HEK293 (cell line): ENCODE data around the gene SRL.

Experiments used
- CTCF ChIA-PET: fragments of 350-600 bp; formaldehyde crosslinking; extraction: SDS; loops from one replicate; lab custom pipeline; 2021; ENCODE audit warnings: antibody characterized with exemption; lab: Yijun Ruan, JAX
- POLR2A ChIA-PET: fragments of 300-600 bp; formaldehyde crosslinking; extraction: SDS; loops from one replicate; lab custom pipeline; 2020; ENCODE audit warnings: antibody characterized with exemption, inconsistent platforms; lab: Yijun Ruan, JAX
- H3K27ac ChIP-seq: fragments of 200-500 bp; sonication (Bioruptor generic); 2 replicates; pipeline ENCODE4 v1.5.1; 2014; ENCODE audit warnings: low read depth, low read length, control low read depth, inconsistent platforms; ENCODE audit errors: extremely low read depth
- H3K36me3 ChIP-seq, 2 experiments: fragments of 200-500 bp in 1 of 2; sonication (Bioruptor generic) in 1 of 2; 1 replicate in 1 of 2; 2 replicates in 1 of 2; pipeline ENCODE4 v1.5.1; 2014 to 2017; ENCODE audit warnings: inconsistent platforms in 2 of 2, low read length in 2 of 2; ENCODE audit not compliant: control insufficient read depth in 2 of 2, insufficient read depth in 1 of 2
- H3K4me1 ChIP-seq: fragments of 200-500 bp; sonication (Bioruptor generic); 2 replicates; pipeline ENCODE4 v1.5.1; 2014; ENCODE audit warnings: mild to moderate bottlenecking, low read length, inconsistent platforms; ENCODE audit not compliant: control insufficient read depth, insufficient read depth
- H3K4me3 ChIP-seq: 2 replicates; pipeline ENCODE4 v1.5.1; 2011; ENCODE audit warnings: low read depth, mild to moderate bottlenecking, control low read depth, low read length, moderate library complexity
- H3K9me3 ChIP-seq: fragments of 200-500 bp; sonication (Bioruptor generic); 2 replicates; pipeline ENCODE4 v1.5.1; 2014; ENCODE audit warnings: low read depth, low read length, inconsistent platforms; ENCODE audit not compliant: control insufficient read depth, insufficient read depth
- EGR2 ChIP-seq: fragments of 450-650 bp; formaldehyde crosslinking; IDR thresholded peaks from 2 replicates; pipeline ENCODE4 v1.5.1; 2016; ENCODE audit warnings: low read depth, missing biosample characterization, missing genetic modification characterization
- ZBTB20 ChIP-seq: fragments of 450-650 bp; formaldehyde crosslinking; IDR thresholded peaks from 2 replicates; pipeline ENCODE4 v1.5.1; 2016; ENCODE audit warnings: missing biosample characterization, missing genetic modification characterization
- ZFHX2 ChIP-seq: fragments of 450-650 bp; formaldehyde crosslinking; conservative IDR thresholded peaks from 2 replicates; pipeline ENCODE4 v1.5.1; 2016; ENCODE audit warnings: missing biosample characterization, missing genetic modification characterization
- ZNF138 ChIP-seq: fragments of 450-650 bp; formaldehyde crosslinking; IDR thresholded peaks from 2 replicates; pipeline ENCODE4 v1.5.1; 2016; ENCODE audit warnings: missing biosample characterization, missing genetic modification characterization, borderline replicate concordance
- ZNF175 ChIP-seq: fragments of 450-650 bp; formaldehyde crosslinking; IDR thresholded peaks from 2 replicates; pipeline ENCODE4 v1.5.1; 2016; ENCODE audit warnings: missing biosample characterization, missing genetic modification characterization
- ZNF184 ChIP-seq: fragments of 450-650 bp; IDR thresholded peaks from 2 replicates; pipeline ENCODE4 v1.5.1; 2018; ENCODE audit warnings: missing biosample characterization, mild to moderate bottlenecking, missing genetic modification characterization
- ZNF324 ChIP-seq: fragments of 450-650 bp; formaldehyde crosslinking; IDR thresholded peaks from 2 replicates; pipeline ENCODE4 v1.5.1; 2016; ENCODE audit warnings: missing biosample characterization, missing genetic modification characterization
- ZNF529 ChIP-seq: fragments of 450-650 bp; formaldehyde crosslinking; IDR thresholded peaks from 2 replicates; pipeline ENCODE4 v1.5.1; 2017; ENCODE audit warnings: missing genetic modification characterization, missing biosample characterization; ENCODE audit not compliant: insufficient replicate concordance
- ZNF677 ChIP-seq: fragments of 450-650 bp; IDR thresholded peaks from 2 replicates; pipeline ENCODE4 v1.5.0; 2018; ENCODE audit warnings: missing biosample characterization, mild to moderate bottlenecking, missing genetic modification characterization, moderate library complexity
- ZNF776 ChIP-seq: fragments of 450-650 bp; formaldehyde crosslinking; IDR thresholded peaks from 2 replicates; pipeline ENCODE4 v1.5.0; 2017; ENCODE audit warnings: missing biosample characterization, missing genetic modification characterization, borderline replicate concordance
- TF ChIP-seq, protein P1 (sequence below): fragments of 450-650 bp; formaldehyde crosslinking; IDR thresholded peaks from 2 replicates; pipeline ENCODE4 v1.5.1; 2016; ENCODE audit warnings: missing biosample characterization, missing genetic modification characterization
- TF ChIP-seq, protein P2 (sequence below): fragments of 450-650 bp; formaldehyde crosslinking; IDR thresholded peaks from 2 replicates; pipeline ENCODE4 v1.5.1; 2016; ENCODE audit warnings: missing biosample characterization, missing genetic modification characterization
- TF ChIP-seq, protein P3 (sequence below): fragments of 450-650 bp; formaldehyde crosslinking; IDR thresholded peaks from 2 replicates; pipeline ENCODE4 v1.5.1; 2016; ENCODE audit warnings: missing biosample characterization, missing genetic modification characterization
- TF ChIP-seq, protein P4 (sequence below): fragments of 450-650 bp; formaldehyde crosslinking; IDR thresholded peaks from 2 replicates; pipeline ENCODE4 v1.5.1; 2016; ENCODE audit warnings: missing biosample characterization, missing genetic modification characterization
- TF ChIP-seq, protein P5 (sequence below): fragments of 450-650 bp; formaldehyde crosslinking; IDR thresholded peaks from 2 replicates; pipeline ENCODE4 v1.5.0; 2017; ENCODE audit warnings: missing biosample characterization, missing genetic modification characterization, borderline replicate concordance
- TF ChIP-seq, protein P6 (sequence below): fragments of 450-650 bp; formaldehyde crosslinking; optimal IDR thresholded peaks from 2 replicates; pipeline ENCODE3; 2016; ENCODE audit warnings: missing biosample characterization, mild to moderate bottlenecking, missing genetic modification characterization
- TF ChIP-seq, protein P7 (sequence below): IDR thresholded peaks from 2 replicates; pipeline ENCODE4 v1.6.1; 2011; ENCODE audit warnings: mild to moderate bottlenecking, low read depth, low read length, borderline replicate concordance
- TF ChIP-seq, protein P8 (sequence below): sonication (generic); formaldehyde crosslinking; IDR thresholded peaks from 2 replicates; pipeline ENCODE4 v1.8.1; 2022; ENCODE audit warnings: mild to moderate bottlenecking, moderate library complexity, missing genetic modification reagents
- TF ChIP-seq, protein P9 (sequence below): fragments of 450-650 bp; formaldehyde crosslinking; IDR thresholded peaks from 2 replicates; pipeline ENCODE4 v1.5.1; 2016; ENCODE audit warnings: missing biosample characterization, missing genetic modification characterization

SRL gene

DNA sequence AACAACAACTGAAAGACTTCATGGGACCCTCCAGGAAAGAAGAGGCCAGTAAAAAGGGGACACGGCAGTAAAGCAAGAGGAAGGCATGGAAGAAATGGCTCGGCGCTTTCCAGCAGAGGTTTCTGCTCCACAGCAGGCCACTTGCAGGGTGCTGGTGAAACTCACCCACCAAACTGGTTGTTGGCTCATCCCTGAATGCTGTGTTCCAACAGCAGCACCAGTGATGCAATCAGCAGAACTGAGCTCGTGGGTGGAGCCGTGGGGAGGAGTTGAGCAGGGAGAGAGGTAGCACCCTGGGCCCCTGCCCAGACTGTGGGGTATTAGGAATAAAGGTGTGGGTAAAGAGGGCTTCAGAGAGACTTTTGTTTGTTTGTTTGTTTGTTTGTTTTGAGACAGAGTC is 62.9 kb downstream of the SRL start:
- CTCF ChIA-PET, result interaction anchor here (1.9 to 2.2 kb wide), 2 partner anchors 75 to 196 kb away, joined by 7 to 10 read pairs; no protein-coding TSS in a partner anchor
- no peak overlapping the region for H3K27ac ChIP-seq
- H3K9me3 ChIP-seq, result no peaks in the 10 kb centered on the region
- no peaks in the 10 kb centered on the region for H3K4me1 ChIP-seq
- no peaks in the 10 kb centered on the region; a peak in 1 of 3 replicates for H3K36me3 ChIP-seq
- no peak overlapping the region for H3K4me3 ChIP-seq
- POLR2A ChIA-PET, result interaction anchor here (0.5 kb wide), 1 partner anchor 251 kb away, joined by 4 read pairs; no protein-coding TSS in a partner anchor
- TF ChIP-seq, protein P1, sequence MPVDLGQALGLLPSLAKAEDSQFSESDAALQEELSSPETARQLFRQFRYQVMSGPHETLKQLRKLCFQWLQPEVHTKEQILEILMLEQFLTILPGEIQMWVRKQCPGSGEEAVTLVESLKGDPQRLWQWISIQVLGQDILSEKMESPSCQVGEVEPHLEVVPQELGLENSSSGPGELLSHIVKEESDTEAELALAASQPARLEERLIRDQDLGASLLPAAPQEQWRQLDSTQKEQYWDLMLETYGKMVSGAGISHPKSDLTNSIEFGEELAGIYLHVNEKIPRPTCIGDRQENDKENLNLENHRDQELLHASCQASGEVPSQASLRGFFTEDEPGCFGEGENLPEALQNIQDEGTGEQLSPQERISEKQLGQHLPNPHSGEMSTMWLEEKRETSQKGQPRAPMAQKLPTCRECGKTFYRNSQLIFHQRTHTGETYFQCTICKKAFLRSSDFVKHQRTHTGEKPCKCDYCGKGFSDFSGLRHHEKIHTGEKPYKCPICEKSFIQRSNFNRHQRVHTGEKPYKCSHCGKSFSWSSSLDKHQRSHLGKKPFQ (tag by site-specific recombination), result no peak
- TF ChIP-seq ZFHX2 (tag by site-specific recombination) (peak; percentile 86), ZNF776 (tag by site-specific recombination) (no peak), EGR2 (peak; percentile 76), ZNF324 (tag by site-specific recombination) (no peak), ZNF677 (tag by site-specific recombination) (no peak), ZNF175 (tag by site-specific recombination) (no peak), ZNF184 (tag by site-specific recombination) (no peak), ZBTB20 (peak; percentile 79), ZNF138 (no peak), ZNF529 (tag by site-specific recombination) (no peak)
- TF ChIP-seq, protein P2, sequence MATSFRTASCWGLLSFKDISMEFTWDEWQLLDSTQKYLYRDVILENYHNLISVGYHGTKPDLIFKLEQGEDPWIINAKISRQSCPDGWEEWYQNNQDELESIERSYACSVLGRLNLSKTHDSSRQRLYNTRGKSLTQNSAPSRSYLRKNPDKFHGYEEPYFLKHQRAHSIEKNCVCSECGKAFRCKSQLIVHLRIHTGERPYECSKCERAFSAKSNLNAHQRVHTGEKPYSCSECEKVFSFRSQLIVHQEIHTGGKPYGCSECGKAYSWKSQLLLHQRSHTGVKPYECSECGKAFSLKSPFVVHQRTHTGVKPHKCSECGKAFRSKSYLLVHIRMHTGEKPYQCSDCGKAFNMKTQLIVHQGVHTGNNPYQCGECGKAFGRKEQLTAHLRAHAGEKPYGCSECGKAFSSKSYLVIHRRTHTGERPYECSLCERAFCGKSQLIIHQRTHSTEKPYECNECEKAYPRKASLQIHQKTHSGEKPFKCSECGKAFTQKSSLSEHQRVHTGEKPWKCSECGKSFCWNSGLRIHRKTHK, result no peak
- TF ChIP-seq, protein P3, sequence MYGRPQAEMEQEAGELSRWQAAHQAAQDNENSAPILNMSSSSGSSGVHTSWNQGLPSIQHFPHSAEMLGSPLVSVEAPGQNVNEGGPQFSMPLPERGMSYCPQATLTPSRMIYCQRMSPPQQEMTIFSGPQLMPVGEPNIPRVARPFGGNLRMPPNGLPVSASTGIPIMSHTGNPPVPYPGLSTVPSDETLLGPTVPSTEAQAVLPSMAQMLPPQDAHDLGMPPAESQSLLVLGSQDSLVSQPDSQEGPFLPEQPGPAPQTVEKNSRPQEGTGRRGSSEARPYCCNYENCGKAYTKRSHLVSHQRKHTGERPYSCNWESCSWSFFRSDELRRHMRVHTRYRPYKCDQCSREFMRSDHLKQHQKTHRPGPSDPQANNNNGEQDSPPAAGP (tag by site-specific recombination), result no peak
- TF ChIP-seq, protein P4, sequence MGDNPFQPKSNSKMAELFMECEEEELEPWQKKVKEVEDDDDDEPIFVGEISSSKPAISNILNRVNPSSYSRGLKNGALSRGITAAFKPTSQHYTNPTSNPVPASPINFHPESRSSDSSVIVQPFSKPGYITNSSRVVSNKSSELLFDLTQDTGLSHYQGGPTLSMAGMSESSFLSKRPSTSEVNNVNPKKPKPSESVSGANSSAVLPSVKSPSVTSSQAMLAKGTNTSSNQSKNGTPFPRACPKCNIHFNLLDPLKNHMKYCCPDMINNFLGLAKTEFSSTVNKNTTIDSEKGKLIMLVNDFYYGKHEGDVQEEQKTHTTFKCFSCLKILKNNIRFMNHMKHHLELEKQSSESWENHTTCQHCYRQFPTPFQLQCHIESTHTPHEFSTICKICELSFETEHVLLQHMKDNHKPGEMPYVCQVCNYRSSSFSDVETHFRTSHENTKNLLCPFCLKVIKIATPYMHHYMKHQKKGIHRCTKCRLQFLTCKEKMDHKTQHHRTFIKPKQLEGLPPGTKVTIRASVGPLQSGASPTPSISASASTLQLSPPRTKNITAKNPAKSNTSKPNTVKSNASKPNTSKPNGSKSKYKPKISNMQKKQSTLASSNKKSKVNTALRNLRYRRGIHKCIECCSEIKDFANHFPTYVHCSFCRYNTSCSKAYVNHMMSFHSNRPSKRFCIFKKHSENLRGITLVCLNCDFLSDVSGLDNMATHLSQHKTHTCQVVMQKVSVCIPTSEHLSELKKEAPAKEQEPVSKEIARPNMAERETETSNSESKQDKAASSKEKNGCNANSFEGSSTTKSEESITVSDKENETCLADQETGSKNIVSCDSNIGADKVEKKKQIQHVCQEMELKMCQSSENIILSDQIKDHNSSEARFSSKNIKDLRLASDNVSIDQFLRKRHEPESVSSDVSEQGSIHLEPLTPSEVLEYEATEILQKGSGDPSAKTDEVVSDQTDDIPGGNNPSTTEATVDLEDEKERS (tag by site-specific recombination), result no peak
- TF ChIP-seq, protein P5, sequence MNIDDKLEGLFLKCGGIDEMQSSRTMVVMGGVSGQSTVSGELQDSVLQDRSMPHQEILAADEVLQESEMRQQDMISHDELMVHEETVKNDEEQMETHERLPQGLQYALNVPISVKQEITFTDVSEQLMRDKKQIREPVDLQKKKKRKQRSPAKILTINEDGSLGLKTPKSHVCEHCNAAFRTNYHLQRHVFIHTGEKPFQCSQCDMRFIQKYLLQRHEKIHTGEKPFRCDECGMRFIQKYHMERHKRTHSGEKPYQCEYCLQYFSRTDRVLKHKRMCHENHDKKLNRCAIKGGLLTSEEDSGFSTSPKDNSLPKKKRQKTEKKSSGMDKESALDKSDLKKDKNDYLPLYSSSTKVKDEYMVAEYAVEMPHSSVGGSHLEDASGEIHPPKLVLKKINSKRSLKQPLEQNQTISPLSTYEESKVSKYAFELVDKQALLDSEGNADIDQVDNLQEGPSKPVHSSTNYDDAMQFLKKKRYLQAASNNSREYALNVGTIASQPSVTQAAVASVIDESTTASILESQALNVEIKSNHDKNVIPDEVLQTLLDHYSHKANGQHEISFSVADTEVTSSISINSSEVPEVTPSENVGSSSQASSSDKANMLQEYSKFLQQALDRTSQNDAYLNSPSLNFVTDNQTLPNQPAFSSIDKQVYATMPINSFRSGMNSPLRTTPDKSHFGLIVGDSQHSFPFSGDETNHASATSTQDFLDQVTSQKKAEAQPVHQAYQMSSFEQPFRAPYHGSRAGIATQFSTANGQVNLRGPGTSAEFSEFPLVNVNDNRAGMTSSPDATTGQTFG (tag by site-specific recombination), result no peak
- TF ChIP-seq, protein P6, sequence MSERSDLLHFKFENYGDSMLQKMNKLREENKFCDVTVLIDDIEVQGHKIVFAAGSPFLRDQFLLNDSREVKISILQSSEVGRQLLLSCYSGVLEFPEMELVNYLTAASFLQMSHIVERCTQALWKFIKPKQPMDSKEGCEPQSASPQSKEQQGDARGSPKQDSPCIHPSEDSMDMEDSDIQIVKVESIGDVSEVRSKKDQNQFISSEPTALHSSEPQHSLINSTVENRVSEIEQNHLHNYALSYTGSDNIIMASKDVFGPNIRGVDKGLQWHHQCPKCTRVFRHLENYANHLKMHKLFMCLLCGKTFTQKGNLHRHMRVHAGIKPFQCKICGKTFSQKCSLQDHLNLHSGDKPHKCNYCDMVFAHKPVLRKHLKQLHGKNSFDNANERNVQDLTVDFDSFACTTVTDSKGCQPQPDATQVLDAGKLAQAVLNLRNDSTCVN (tag by site-specific recombination), result no peak
- TF ChIP-seq, protein P7, sequence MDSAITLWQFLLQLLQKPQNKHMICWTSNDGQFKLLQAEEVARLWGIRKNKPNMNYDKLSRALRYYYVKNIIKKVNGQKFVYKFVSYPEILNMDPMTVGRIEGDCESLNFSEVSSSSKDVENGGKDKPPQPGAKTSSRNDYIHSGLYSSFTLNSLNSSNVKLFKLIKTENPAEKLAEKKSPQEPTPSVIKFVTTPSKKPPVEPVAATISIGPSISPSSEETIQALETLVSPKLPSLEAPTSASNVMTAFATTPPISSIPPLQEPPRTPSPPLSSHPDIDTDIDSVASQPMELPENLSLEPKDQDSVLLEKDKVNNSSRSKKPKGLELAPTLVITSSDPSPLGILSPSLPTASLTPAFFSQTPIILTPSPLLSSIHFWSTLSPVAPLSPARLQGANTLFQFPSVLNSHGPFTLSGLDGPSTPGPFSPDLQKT, result no peak
- TF ChIP-seq, protein P8, sequence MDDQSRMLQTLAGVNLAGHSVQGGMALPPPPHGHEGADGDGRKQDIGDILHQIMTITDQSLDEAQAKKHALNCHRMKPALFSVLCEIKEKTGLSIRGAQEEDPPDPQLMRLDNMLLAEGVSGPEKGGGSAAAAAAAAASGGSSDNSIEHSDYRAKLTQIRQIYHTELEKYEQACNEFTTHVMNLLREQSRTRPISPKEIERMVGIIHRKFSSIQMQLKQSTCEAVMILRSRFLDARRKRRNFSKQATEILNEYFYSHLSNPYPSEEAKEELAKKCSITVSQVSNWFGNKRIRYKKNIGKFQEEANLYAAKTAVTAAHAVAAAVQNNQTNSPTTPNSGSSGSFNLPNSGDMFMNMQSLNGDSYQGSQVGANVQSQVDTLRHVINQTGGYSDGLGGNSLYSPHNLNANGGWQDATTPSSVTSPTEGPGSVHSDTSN (CRISPR knock-in tag), result no peak
- TF ChIP-seq, protein P9, sequence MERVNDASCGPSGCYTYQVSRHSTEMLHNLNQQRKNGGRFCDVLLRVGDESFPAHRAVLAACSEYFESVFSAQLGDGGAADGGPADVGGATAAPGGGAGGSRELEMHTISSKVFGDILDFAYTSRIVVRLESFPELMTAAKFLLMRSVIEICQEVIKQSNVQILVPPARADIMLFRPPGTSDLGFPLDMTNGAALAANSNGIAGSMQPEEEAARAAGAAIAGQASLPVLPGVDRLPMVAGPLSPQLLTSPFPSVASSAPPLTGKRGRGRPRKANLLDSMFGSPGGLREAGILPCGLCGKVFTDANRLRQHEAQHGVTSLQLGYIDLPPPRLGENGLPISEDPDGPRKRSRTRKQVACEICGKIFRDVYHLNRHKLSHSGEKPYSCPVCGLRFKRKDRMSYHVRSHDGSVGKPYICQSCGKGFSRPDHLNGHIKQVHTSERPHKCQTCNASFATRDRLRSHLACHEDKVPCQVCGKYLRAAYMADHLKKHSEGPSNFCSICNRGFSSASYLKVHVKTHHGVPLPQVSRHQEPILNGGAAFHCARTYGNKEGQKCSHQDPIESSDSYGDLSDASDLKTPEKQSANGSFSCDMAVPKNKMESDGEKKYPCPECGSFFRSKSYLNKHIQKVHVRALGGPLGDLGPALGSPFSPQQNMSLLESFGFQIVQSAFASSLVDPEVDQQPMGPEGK, result no peak
